GM19035 (cell line): ENCODE measurements around the gene AP3S2.
"Not testable (repeated sequence)": the region's sequence is repeated elsewhere in the genome, so short reads cannot be mapped to it uniquely, and the experiment has no call there.

Experiments used
- ATAC-seq: cut with Tn5 transposase; IDR thresholded peaks from one replicate; pipeline ENCODE4 v1.9.1; 2021; ENCODE audit not compliant: unreplicated experiment

Gene AP3S2

DNA sequence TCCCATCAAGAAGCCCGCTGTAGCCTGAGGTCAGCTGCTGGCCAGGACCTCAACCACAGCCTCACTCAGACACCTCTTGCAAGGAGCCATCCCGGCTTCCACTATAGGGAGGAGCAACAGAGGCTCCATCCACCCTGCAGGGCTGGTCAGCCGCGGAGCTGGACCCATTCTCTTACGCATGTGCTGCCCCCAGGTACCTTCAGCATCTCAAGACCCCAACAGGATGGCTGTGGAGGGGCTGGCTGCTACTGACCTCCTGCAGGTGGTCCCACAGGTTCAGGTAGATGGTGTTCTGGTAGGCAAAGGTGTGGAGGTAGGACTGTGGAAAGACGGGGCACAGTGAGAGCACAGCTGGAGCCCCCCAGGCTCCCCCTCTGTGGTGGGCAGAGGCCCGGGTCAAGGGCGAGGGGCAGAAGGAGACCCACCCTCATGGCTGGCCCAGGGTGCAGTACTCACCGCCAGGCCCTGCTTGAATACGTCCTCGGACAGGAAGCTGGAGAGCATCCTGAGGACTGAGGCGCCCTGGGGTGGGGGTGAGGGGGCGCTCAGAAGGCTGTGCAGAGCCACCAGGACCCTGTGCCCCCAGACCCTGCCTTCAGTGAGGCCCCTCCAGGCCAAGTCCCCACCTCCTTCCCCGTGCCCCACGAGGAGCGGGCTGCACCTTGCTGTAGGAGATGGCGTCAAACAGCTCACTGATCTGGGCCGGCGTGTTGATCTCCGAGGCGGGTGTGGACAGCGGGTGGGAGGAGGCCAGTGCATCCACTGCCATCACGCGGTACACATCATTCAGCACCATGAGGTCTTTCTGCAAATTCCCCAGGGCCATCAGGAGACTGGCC, 90.6 kb downstream of the AP3S2 start:
- ATAC-seq = no peak

DNA sequence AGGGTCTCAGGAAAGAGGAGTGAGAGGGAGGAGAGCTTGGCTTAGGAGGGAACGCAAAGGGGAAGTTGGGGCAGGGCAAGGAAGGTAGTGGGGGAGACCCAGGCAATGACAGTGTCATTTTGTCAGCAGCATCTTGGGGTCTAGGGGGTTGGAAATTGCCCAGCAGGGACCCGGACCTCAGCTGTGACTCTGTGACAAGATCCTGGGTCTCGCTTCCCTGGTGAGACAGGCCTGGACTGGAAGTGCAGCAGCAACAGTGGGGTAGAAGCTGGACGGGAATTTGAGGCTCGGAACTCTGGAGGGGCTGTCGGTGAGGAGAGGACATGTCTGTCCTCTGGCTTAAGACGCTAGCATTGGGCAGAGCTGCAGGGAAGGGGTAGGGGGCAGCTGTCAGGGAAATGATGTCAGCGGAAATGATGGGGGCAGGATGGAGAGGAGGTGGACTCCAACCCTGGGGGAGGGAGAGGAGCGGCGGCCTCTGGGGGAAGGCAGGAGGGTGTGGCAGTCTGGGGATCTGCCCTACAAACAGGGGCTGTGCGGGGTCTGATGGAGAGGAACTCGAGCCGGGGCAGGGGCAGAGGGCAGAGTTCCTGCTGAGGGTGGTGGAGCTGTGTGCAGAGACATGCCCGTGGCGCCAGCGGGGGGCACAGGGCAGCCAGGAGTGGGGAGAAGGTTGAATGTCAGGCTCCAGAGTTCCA, 91.4 kb downstream of the AP3S2 start:
- no peak for ATAC-seq

DNA sequence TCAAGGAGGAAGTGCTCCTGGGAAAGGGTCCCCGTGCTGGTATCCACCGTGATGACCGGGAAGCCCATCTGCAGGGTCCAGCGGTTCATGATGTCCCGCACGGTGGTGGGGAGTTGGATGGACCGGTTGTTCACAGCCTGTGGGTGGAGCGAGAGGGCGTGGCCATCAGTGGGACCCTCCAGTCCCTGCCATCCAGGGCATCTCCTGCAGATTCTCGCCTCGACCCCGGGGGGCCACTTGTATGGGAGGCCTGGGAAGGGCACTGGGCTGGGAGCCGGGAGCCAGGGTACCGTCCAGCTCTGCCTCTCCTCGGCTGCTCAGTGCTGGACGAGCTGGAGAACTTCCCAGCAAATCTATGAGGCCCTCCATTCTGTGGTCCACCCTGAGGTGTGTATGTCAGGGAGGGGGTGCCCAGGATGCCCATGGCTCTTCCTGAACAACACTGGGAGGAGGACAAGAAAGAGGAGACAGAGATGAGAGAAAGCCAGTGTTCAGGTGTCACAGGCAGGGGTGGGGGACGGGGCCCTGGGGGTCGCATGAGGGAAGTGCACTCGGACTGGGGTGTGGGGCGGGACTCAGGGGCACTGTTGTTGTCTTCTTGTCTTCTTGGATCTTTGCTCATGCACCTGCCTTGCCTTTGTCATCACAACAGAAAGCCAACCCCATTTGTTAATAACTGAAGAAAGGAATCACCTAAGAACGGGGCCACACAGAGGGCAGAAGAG, 92.2 kb downstream of the AP3S2 start:
- no peak for ATAC-seq

DNA sequence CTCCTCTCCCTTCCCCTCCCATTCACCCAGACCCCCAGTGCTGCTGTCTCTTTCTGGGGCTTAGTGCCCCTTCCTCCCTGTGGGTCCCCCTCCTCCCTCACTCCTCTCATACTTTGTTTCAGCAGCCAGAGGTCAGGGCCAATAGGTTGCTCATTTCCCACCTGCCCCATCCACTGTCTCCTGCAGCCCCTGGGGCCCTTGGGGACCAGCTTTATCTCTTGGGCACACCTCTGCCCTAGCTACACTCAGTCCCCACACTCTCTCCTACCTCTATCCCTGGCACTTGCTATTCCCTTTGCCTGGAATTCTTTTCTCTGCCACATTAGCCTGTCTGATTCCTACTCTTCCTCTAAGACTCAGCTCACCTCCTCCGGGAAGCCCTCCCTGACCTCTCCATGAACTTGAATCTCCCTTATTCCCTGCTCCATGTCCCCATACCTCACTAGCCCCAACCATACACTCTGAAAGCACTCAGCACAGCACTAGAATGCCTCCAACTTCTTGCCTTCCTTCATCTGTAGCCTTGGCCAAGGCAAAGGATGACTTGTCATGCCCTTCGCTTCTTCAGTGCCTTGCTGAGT, 93.8 kb downstream of the AP3S2 start:
- ATAC-seq = no peak

DNA sequence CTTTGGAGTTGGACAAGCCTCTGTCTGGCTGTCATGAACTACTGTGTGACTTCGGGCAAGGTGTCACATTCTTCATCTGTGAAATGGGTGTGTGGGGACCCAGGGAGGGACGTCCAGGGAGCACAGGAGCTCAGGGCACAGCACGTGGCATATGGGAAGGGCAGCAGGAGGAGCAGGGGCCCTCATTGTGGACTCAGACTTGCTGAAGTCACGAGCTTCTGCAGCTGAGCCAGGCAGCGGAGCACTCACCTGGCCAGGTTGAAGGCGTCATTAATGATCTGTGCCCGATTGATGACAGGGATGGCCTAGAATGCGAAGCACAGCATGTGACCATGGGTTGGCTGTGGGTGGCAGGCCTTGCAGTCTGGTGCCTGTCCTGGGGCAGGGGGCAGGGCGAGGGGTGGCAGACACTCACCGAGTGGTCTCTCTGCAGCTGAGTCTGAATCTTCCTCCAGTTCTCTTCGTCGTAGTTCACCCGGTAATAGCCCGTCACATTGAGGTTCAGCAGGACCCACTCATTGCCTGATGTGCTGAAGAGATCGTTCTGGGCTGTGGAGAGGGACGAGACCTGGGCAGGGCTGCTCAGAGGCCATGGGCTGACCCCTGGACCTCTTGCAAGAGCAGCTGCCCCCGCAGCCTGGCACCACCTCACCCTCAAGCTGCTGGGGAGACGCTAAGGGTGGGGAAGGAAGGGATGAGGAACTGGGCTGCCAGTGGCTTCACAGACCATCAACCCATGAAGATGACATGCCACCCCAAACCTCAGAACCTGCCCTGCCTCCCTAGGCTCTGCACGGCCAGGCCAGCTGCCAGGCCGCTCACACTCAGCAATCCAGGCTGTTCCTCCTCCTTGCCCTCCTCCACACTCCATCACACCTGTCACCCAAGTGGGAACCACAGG, 94.5 kb downstream of the AP3S2 start:
- no peak for ATAC-seq

DNA sequence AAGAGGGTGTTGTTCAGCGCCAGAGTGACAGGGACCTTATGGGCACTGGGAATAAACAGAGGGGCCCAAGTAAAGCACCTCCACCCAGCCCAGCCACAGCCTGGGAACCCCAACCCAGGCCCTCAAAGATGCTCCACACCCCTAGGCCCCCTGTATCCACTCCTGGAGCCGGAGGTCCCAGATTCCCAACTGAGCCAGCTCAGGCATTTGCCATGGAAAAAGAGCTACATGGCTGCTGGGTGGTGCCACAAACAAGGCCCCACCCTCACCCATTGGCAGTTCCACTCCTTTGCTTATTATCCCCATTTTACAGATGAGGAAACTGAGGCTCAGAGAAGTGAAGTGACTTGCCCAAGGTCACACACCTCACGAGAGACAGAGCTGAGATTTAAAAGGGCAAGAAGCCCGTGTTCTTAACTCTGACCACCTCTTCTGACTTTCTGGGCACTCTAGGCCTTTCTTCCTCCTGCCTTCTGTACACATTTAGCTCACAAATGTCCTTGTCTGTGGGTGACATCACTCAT, 96.1 kb downstream of the AP3S2 start:
- ATAC-seq = no peak

DNA sequence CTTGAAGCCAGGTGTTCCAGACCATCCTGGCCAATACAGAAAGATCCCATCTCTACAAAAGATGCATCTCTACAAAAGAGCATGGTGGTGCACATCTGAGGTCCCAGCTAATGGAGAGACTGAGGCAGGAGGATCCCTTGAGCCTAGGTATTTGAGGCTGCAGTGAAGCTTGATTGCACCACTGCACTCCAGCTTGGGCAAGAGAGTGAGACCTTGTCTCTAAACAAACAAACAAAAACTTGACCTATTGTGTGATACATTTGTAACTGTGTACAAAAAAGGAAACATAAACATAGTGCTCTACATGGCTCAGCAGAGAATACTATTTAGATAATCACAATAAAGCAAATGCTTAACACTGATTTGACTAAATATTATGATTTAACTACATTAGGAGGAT, 97.8 kb downstream of the AP3S2 start:
- ATAC-seq = no peak

DNA sequence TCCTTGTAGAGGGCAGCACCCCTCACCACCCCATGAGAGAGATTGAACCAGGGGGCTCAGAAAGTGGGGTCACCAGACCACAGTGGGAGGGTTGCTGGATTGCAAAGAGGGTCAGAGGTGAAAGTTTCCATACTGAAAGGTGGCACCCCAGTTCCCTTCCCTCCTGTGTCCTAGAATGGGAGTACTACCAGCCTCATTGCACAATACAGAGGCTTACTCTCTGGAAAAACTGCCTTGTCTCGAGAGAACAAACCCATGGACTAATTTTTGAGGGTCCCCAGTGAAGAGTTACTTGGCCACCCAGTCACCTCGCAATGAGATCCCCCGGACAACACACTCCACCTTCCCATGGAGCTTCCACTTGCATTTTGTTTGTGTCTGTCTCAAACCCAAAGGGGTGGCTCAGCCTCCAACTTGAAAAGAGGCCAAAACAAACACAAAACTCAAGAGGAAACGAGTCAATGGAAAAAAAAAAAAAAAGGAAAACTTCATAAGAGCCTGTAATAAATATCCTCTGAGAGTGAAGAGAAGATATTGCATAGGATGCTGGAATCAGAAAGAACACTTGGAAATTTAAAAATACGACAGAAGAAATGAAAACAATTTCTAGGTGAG, 99.1 kb downstream of the AP3S2 start:
- no peak for ATAC-seq

DNA sequence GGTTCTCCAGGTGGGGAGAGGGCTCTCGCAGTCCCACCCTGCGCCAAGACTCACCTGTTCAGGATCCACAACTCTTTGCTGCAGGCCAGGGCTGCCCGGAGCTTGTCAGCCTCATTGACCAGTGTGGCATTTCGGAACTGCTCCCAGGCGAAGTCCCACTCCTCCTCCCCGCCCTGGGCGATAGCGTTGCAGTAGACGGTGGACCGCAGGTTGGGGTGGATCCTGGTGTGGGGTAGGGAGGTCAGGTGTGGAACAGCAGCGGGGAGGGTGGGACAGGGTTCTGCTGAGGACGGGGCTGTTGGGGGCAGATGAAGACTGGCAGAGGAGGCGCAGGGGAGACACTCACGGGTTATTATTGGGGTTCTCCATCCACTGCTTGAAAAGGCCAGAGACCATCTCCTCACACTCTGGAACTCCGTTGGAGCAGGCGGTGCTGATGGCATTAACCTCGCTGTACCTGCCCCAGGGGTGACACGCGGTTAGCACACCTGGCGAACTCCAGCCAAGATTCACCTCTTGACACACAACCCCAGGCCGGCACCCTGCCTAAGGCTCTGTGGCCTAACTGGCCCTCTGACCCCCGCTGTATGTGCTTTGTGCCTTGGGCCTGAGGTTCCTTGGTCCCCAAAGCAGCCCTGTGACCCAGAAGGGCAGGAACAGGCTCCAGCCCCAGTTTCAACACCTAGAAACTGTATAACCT, 101.5 kb downstream of the AP3S2 start:
- no peak for ATAC-seq

DNA sequence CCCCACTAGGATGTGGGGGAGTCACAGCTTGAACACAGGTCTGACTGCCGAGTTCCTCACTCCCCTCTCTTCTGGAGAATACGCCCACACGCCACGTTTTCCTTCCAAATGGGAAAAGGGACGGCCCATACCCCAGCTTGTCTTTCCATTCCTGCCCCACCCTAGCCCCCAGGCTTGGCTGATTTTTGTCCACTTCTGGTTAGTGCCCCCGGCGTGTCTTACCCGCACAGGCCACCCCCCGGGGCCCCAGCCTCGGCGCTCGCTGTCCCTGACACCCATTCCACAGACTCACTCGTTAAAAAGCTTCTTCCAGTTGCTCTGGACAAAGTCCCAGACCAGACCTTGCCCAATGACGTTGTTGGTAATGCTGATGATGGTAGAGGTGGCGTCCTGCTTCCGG, 103.1 kb downstream of the AP3S2 start:
- no peak for ATAC-seq

DNA sequence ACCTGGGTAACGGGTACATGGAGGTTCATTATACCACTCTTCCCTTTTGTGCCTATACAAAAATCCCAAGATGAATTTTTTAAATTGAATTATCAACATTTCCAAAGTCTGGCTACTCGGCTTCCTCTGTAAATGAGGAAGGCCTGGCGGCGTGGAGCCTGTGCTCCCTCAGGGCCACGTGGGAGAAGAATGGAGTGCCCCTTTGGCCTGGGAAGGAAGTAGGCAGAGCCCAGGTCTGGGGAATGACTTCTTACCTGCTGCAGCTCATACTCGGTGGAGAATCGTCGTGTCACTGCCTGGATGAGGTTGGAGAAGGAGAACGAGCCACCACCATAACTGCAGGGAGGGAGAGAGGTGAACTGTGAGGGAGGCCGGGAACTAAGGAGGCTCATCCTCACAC, 103.6 kb downstream of the AP3S2 start:
- ATAC-seq = no peak

DNA sequence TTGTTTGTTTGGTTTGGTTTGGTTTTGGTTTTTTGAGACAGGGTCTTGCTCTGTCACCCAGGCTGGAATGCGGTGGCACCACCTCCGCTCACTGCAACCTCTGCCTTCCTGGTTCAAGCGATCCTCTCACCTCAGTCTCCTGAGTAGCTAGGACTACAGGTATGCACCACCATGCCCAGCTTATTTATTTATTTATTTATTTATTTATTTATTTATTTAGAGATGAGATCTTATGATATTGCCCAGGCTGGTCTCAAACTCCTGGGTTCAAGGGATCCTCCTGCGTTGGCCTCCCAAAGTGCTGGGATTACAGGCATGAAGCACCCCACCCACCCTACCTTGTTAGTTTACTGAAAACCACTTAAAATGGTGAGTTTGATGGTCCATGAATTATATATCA, 105.2 kb downstream of the AP3S2 start:
- ATAC-seq = not testable (repeated sequence)

DNA sequence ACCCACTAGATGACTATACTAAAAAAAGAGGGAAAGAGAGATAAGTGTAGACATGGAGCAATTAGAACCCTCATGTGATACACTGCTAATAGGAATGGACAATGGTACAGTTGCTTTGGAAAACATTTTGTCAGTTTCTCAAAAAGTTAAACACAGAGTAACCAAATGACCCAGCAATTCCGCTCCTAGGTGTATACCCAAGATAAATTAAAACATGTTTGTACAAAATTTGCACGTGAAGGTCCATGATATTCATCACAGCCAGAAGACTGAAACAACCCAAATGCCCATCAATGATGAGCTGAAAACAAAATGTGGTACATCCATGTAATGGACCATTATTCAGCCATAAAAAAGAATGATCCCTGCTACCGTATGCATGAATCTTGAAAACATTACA, 105.8 kb downstream of the AP3S2 start:
- ATAC-seq = no peak

DNA sequence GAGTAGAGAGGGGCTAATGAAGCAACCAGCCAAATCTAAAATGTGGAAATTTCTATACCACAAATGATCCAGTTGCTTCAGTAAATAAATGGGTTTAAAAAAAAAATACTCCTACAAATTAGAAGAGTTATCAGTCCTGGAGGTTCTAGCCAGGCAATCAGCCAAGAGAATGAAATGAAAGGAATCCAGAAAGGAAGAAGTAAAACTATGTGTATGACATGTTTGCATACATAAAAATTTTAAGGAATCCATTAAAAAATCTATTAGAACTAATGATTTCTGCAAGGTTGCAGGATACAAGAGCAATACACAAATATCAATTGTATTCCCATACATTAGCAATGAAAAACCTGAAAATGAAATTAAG, 108.0 kb downstream of the AP3S2 start:
- no peak for ATAC-seq

DNA sequence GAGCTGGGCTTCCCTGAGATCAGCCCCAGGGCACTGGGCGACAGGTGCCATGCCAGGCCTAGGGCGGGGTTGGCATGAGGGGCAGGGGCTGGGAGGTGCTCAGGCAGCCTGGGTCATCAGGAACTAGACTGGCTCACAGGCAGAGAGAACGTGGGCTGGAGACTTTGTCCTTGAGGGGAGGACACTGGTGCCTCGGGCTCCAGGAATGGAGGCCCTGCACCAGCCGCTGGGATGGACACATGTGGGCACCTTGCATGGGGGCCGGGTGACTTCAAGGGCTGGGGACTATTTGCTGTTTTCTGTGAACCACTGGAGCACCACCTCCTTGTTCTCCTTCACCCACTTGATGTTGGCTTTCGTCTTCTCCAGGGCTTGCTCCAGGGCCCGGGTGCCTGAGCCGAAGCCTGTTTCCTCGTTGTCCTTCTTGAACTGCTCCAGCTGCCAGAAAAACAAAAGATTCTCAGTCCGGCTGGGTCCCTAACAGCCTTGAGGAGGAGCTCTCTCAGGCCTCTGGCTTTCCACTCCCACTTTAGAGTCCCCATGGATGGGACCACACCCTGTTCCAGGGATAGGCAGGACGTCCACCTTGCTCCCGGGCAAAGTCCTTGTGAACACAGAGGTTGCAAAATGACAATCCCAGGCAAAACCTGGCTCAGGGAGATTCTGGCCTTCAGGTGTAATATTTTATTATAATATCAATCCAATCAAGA, 108.6 kb downstream of the AP3S2 start:
- ATAC-seq = no peak

DNA sequence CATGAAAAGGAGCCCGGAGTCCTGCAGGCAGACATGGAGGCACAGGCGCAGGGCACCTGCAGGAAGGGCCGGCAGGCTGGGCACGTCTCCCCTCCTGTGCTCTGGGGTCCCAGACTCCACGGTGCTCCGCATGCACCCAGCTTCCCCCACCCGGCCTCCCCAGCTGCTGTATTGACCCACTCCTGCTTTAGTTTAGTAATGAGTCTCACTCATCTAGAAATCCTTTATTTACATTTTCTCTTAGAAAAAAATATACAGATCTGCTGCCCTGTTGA, 109.2 kb downstream of the AP3S2 start:
- no peak for ATAC-seq

DNA sequence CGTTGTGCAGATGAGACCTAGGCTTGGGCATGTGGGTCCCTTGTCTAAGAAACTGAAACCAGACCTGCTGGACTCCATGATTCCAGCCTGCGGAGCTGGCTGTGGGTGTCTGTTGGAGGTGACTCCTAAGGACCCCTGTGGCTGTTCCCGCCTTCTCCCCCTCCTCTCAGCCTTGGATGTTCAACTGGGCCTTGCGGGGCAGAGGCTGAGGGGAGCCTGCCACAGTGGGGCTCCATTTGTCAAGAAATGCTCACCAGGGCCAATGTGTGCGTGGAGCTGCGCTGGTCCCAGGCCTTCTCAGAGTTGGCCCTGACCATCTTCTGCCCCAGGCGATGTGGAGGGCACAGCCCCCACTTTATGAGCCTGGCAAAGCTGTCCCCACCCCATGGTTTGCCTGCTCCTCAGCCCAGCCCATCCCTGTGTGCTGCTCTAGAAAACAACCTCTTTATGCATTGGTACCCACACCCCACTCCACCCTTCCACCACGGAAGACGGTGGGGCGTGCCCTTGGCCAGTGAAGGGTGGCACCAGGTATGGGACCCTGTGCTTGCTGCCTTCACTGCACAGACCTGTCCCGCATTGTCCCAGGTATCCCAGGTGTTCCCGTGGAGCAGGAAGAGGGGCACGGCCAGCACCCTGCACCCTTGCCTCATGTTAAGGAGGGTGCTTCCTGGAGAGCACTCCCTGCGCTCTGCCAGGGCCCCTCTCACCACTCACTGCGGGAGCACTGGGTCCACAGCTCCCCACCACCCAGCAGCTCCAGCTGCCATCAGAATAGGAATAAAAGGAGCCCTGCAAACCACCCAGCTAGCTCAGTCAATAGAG, 109.7 kb downstream of the AP3S2 start:
- no peak for ATAC-seq
